HEK293 (cell line): ENCODE results near the gene SEMA3A.

Experiments
- ZNF624 ChIP-seq: fragments of 450-650 bp; formaldehyde crosslinking; IDR thresholded peaks from 2 replicates; pipeline ENCODE4 v1.5.1; 2017; ENCODE audit warnings: missing biosample characterization, missing genetic modification characterization
- ZNF830 ChIP-seq: fragments of 450-650 bp; IDR thresholded peaks from 2 replicates; pipeline ENCODE4 v1.5.0; 2018; ENCODE audit warnings: missing biosample characterization, missing genetic modification characterization, low read depth, mild to moderate bottlenecking, moderate library complexity

- TF ChIP-seq ZNF830 (tag by site-specific recombination) (no peak), ZNF624 (no peak)
Measured at GRCh38 chr7:84137812-84138211, 56.8 kb downstream of the SEMA3A start.
